ENCODE measurements around the gene RNASET2. TPM values are rescaled to one million over a fixed set of nuclear protein-coding genes. Genes with fewer than 3 reads are reported as not detected.

The RNASET2 gene
- 11.3 to 14.8 TPM (median 13.2 TPM) in 5 replicates for total RNA-seq (2022; extraction: Qiagen RNA extraction; ENCODE audit: low read depth)

GRCh38 chr6:166956444-166957086 lies at the start of gene RNASET2:
Gene RNASET2 (minus strand): TSS chr6:166956550. CDS start chr6:166956182, 368 bp downstream.

GRCh38 chr6:166999145-166999883 lies 43.0 kb upstream of the RNASET2 start, which contains the start of gene CEP43:
Gene CEP43 (plus strand): TSS chr6:166999397. CDS start chr6:166999413, 16 bp downstream.

Other genes starting within 250 kb of the RNASET2 start
- 9.3 to 11.3 TPM (median 10.5 TPM) in 5 replicates for gene CEP43, start 42.8 kb upstream of the RNASET2 start, total RNA-seq (2022; extraction: Qiagen RNA extraction; ENCODE audit: low read depth)
- 0.05 TPM in 1 of 5 replicates, not detected in the others for gene CCR6, start 166.5 kb upstream of the RNASET2 start, total RNA-seq (2022; extraction: Qiagen RNA extraction; ENCODE audit: low read depth)
- not detected in 5 replicates for gene GPR31, start 201.4 kb upstream of the RNASET2 start, total RNA-seq (2022; extraction: Qiagen RNA extraction; ENCODE audit: low read depth)

Measured in A549 treated with CpdA at 1 μM for 4 hours (cell line).